CD4-positive, alpha-beta memory T cell (primary cell): ENCODE results near the gene SPATS2L. TPM values are rescaled to one million over a fixed set of nuclear protein-coding genes. Genes with fewer than 3 reads are reported as not detected.
A peak's percentile ranks its signal among the peaks of the same experiment; 100 is the strongest.

ENCODE experiments used
- CTCF ChIA-PET: fragments of 350-600 bp; sonication (Branson Sonifier 250); formaldehyde crosslinking; loops from one replicate; lab custom pipeline; 2021; ENCODE audit warnings: inconsistent platforms; ENCODE audit not compliant: partially characterized antibody; lab: Charles Lee
- POLR2A ChIA-PET: fragments of 350-600 bp; sonication (Branson Sonifier 250); formaldehyde crosslinking; loops from one replicate; lab custom pipeline; 2021; ENCODE audit not compliant: partially characterized antibody; lab: Charles Lee
- DNase-seq, 5 donors: peaks; one replicate each; pipeline versions ENCODE4 v3.0.0 to v3.0.0-alpha.2; 2020 to 2022; ENCODE audit warnings: mixed read lengths in 1 of 5
- H3K27ac ChIP-seq: one replicate; pipeline ENCODE4 v1.7.0; 2013; ENCODE audit warnings: low read depth, low read length
- H3K27me3 ChIP-seq: 2 replicates; pipeline ENCODE4 v1.7.0; 2013; ENCODE audit warnings: mild to moderate bottlenecking, low read length, moderate library complexity; ENCODE audit not compliant: insufficient read depth
- H3K36me3 ChIP-seq: 2 replicates; pipeline ENCODE4 v1.7.0; 2013; ENCODE audit warnings: mild to moderate bottlenecking, low read length, moderate library complexity; ENCODE audit not compliant: insufficient read depth
- H3K4me1 ChIP-seq: 2 replicates; pipeline ENCODE4 v1.7.0; 2013; ENCODE audit warnings: mild to moderate bottlenecking, low read length, moderate library complexity; ENCODE audit not compliant: insufficient read depth
- H3K4me3 ChIP-seq, 2 donors: one replicate each; pipeline ENCODE4 v1.7.0; 2013; ENCODE audit warnings: low read length in 2 of 2, mild to moderate bottlenecking in 1 of 2
- H3K9me3 ChIP-seq, 2 donors: one replicate each; pipeline ENCODE4 v1.7.0; 2013; ENCODE audit warnings: low read length in 2 of 2, control low read depth in 1 of 2; ENCODE audit not compliant: control insufficient read depth in 1 of 2
- H3K27ac Mint-ChIP-seq, 7 donors: one replicate each; pipeline ENCODE4 v1.8.0; 2020 to 2021; ENCODE audit warnings: mixed read lengths in 7 of 7, mild to moderate bottlenecking in 6 of 7, inconsistent platforms in 3 of 7, moderate library complexity in 3 of 7
- H3K27me3 Mint-ChIP-seq, 2 donors: one replicate each; pipeline ENCODE4 v1.8.0; 2020 to 2021; ENCODE audit warnings: mixed read lengths in 2 of 2
- H3K36me3 Mint-ChIP-seq, 2 donors: one replicate each; pipeline ENCODE4 v1.8.0; 2020 to 2021; ENCODE audit warnings: mixed read lengths in 2 of 2, inconsistent platforms in 1 of 2, mild to moderate bottlenecking in 1 of 2
- H3K4me1 Mint-ChIP-seq, 4 donors: one replicate each; pipeline ENCODE4 v1.8.0; 2020 to 2021; ENCODE audit warnings: mixed read lengths in 4 of 4, mild to moderate bottlenecking in 1 of 4
- H3K4me3 Mint-ChIP-seq, 8 donors: one replicate each; pipeline ENCODE4 v1.8.0; 2020 to 2021; ENCODE audit warnings: mixed read lengths in 8 of 8, mild to moderate bottlenecking in 7 of 8, moderate library complexity in 6 of 8, inconsistent platforms in 3 of 8
- H3K9me3 Mint-ChIP-seq, 8 donors: one replicate each; pipeline ENCODE4 v1.8.0; 2020 to 2021; ENCODE audit warnings: mixed read lengths in 8 of 8, mild to moderate bottlenecking in 5 of 8, inconsistent platforms in 3 of 8, moderate library complexity in 1 of 8
- intact Hi-C: fragments of 100-400 bp; cut with micrococcal nuclease; formaldehyde crosslinking; loops from one replicate; pipeline ENCODE4 v1.15.1; 2023
- polyA plus RNA-seq, 2 donors: library from polyadenylated mRNA; unstranded; fragments of 300-500 nt; fragmentation: Illumina TruSeq; gene quantifications; one replicate each; pipeline ENCODE4 v1.2.3, GENCODE V29; 2021
- total RNA-seq, 2 experiments: library from RNA; stranded (reverse); gene quantifications; one replicate each; pipeline ENCODE4 v1.2.3, GENCODE V29; 2021

SPATS2L gene
- total and polyA plus RNA-seq, 4 experiments from 2014 or later, result 5.2 to 6.6 (median 6.0) TPM

DNA sequence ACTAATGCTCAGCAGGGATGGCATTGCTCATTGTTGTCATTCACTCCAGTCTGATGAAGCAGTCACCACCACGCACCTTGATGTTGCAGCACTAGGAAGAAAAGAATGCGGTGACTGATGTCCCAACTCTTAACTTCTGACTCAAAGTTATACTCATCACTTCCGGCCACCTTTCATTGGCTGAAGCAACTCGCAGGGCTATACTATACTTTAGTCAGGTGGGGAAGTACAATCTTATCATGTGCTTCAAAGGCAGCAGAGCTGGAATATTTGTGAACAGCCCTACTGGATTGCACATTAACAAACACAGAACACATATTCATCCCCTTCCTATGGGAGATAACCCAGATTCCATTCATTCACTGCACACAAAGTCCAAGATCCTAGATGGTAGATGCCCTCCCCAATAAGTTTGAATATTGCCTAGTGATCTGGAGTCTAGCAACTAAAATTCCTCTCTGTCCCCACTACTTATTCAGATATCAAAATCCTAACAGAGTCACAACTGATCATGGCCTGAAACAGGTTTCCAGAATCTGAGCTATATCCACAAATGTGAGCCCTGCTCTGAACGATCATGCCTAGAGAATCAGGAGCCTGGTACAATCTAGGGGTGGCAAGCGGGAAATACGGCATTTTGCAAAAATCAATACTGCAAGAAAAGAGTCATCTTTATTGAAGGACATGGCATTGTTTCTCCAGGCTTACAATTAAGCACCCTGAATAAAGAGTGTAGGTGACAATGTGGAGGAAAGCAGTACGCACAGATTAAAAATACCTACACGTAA is 3.4 kb upstream of the SPATS2L start:
- intact Hi-C loops, result no loop called here
- H3K27ac Mint-ChIP-seq, result no peak overlapping the region
- Histone ChIP-seq H3K27me3 (no peaks in the 10 kb centered on the region), H3K4me3 (no peak overlapping the region), H3K27ac (no peak overlapping the region), H3K9me3 (no peaks in the 10 kb centered on the region), H3K36me3 (no peaks in the 10 kb centered on the region), H3K4me1 (peaks cover 4% of the 10 kb centered on the region)
- ChIA-PET POLR2A (no interaction called here), CTCF (interaction anchor here (1.3 kb wide), 1 partner anchor 73 kb away, joined by 3 read pairs; no protein-coding TSS in a partner anchor)
- peaks cover 0 to 2% (median 0%) of the 10 kb centered on the region in 8 donors for H3K9me3 Mint-ChIP-seq
- no peak overlapping the region for H3K4me3 Mint-ChIP-seq
- DNase-seq, result no peak
- peaks cover 0 to 7% of the 10 kb centered on the region in 2 donors for H3K36me3 Mint-ChIP-seq
- H3K4me1 Mint-ChIP-seq, result peaks cover 6 to 14% (median 8%) of the 10 kb centered on the region in 4 donors
- peaks cover 0 to 2% of the 10 kb centered on the region in 2 donors for H3K27me3 Mint-ChIP-seq

- H3K4me1 ChIP-seq, result peaks cover 4% of the 10 kb centered on the region
- intact Hi-C loops, result loop anchor here (1.0 to 5.0 kb wide), 4 partner anchors 69 to 318 kb away; no protein-coding TSS in a partner anchor
These were observed 697 bp upstream of the SPATS2L start for GRCh38 chr2:200305797-200306195.

GRCh38 chr2:200306931-200307723 is 634 bp downstream of the SPATS2L start:
- Mint-ChIP-seq H3K27ac (peak overlapping the region in 1 of 7 donors; percentile 55), H3K9me3 (peaks cover 0 to 2% (median 0%) of the 10 kb centered on the region in 8 donors), H3K36me3 (peaks cover 0 to 7% of the 10 kb centered on the region in 2 donors), H3K4me1 (peaks cover 7 to 18% (median 10%) of the 10 kb centered on the region in 4 donors), H3K4me3 (peak overlapping the region; percentile 84 to 91 (median 90)), H3K27me3 (peaks cover 0 to 4% of the 10 kb centered on the region in 2 donors)
- no peaks in the 10 kb centered on the region for H3K36me3 ChIP-seq
- CTCF ChIA-PET, result no interaction called here
- no peaks in the 10 kb centered on the region for H3K27me3 ChIP-seq
- intact Hi-C loops, result loop anchor here (1.0 to 5.0 kb wide), 4 partner anchors 68 to 320 kb away; no protein-coding TSS in a partner anchor
- no peak overlapping the region for H3K27ac ChIP-seq
- H3K4me1 ChIP-seq, result peaks cover 4% of the 10 kb centered on the region
- DNase-seq, result peak in 3 of 5 donors; percentile 11 to 31 (median 15)
- POLR2A ChIA-PET, result interaction anchor here (1.0 to 1.2 kb wide), 4 partner anchors 38 to 203 kb away, joined by 3 to 4 read pairs (median 3); partner anchors contain the start of gene KCTD18
- no peaks in the 10 kb centered on the region for H3K9me3 ChIP-seq
- peak overlapping the region; percentile 48 to 55 for H3K4me3 ChIP-seq

More at GRCh38 chr2:200305797-200306195, 697 bp upstream of the SPATS2L start:
- peak overlapping the region; percentile 84 to 100 (median 93) for H3K4me3 Mint-ChIP-seq
- ChIA-PET CTCF (interaction anchor here (0.5 to 1.2 kb wide), 3 partner anchors 71 to 1906 kb away, joined by 3 to 4 read pairs (median 3); no protein-coding TSS in a partner anchor), POLR2A (interaction anchor here (1.2 kb wide), 1 partner anchor 36 kb away, joined by 3 read pairs; no protein-coding TSS in a partner anchor)
- peaks cover 7 to 18% (median 10%) of the 10 kb centered on the region in 4 donors for H3K4me1 Mint-ChIP-seq
- H3K36me3 Mint-ChIP-seq, result peaks cover 0 to 7% of the 10 kb centered on the region in 2 donors
- no peaks in the 10 kb centered on the region for H3K36me3 ChIP-seq
- peak overlapping the region in 1 of 7 donors; percentile 45 for H3K27ac Mint-ChIP-seq
- H3K27ac ChIP-seq, result no peak overlapping the region
- H3K27me3 ChIP-seq, result no peaks in the 10 kb centered on the region
- H3K27me3 Mint-ChIP-seq, result peaks cover 0 to 4% of the 10 kb centered on the region in 2 donors
- DNase-seq, result peak in 1 of 5 donors; percentile 1
- H3K9me3 Mint-ChIP-seq, result peaks cover 0 to 2% (median 0%) of the 10 kb centered on the region in 8 donors
- H3K9me3 ChIP-seq, result no peaks in the 10 kb centered on the region
- H3K4me3 ChIP-seq, result peak overlapping the region; percentile 19 to 26

- Mint-ChIP-seq H3K36me3 (peaks cover 0 to 7% of the 10 kb centered on the region in 2 donors), H3K4me3 (peak overlapping the region; percentile 84 to 91 (median 90)), H3K9me3 (peaks cover 0 to 2% (median 0%) of the 10 kb centered on the region in 8 donors), H3K4me1 (peaks cover 7 to 18% (median 10%) of the 10 kb centered on the region in 4 donors), H3K27me3 (peaks cover 0 to 4% of the 10 kb centered on the region in 2 donors), H3K27ac (peak overlapping the region in 5 of 7 donors; percentile 8 to 83 (median 58))
- peak overlapping the region; percentile 48 to 55 for H3K4me3 ChIP-seq
- CTCF ChIA-PET, result interaction anchor here (0.7 to 2.0 kb wide), 2 partner anchors 80 to 322 kb away, joined by 3 to 4 read pairs; no protein-coding TSS in a partner anchor
- no peak overlapping the region for H3K27ac ChIP-seq
- peak in 3 of 5 donors; percentile 12 to 20 (median 14) for DNase-seq
- H3K4me1 ChIP-seq, result peaks cover 4% of the 10 kb centered on the region
- intact Hi-C loops, result loop anchor here (2.0 to 5.0 kb wide), 3 partner anchors 67 to 321 kb away; no protein-coding TSS in a partner anchor
- H3K27me3 ChIP-seq, result no peaks in the 10 kb centered on the region
- no peaks in the 10 kb centered on the region for H3K36me3 ChIP-seq
- POLR2A ChIA-PET, result interaction anchor here (0.6 to 1.1 kb wide), 3 partner anchors 15 to 202 kb away, joined by 3 read pairs; partner anchors contain the start of gene KCTD18
- H3K9me3 ChIP-seq, result no peaks in the 10 kb centered on the region
These were observed 1.4 kb downstream of the SPATS2L start for GRCh38 chr2:200307724-200308545.

GRCh38 chr2:200308546-200309295 is 2.2 kb downstream of the SPATS2L start:
- Histone ChIP-seq H3K9me3 (no peaks in the 10 kb centered on the region), H3K4me1 (peaks cover 4% of the 10 kb centered on the region), H3K4me3 (no peak overlapping the region), H3K36me3 (no peaks in the 10 kb centered on the region), H3K27me3 (no peaks in the 10 kb centered on the region), H3K27ac (no peak overlapping the region)
- intact Hi-C loops, result loop anchor here (5.0 kb wide), 1 partner anchor 321 kb away; no protein-coding TSS in a partner anchor
- peaks cover 0 to 2% (median 0%) of the 10 kb centered on the region in 8 donors for H3K9me3 Mint-ChIP-seq
- H3K27ac Mint-ChIP-seq, result peak overlapping the region in 1 of 7 donors; percentile 10
- H3K27me3 Mint-ChIP-seq, result peaks cover 0 to 4% of the 10 kb centered on the region in 2 donors
- H3K36me3 Mint-ChIP-seq, result peaks cover 0 to 7% of the 10 kb centered on the region in 2 donors
- peaks cover 7 to 18% (median 10%) of the 10 kb centered on the region in 4 donors for H3K4me1 Mint-ChIP-seq
- ChIA-PET CTCF (interaction anchor here (0.7 to 2.0 kb wide), 2 partner anchors 79 to 323 kb away, joined by 3 to 4 read pairs; no protein-coding TSS in a partner anchor), POLR2A (interaction anchor here (0.7 to 1.1 kb wide), 2 partner anchors 14 to 201 kb away, joined by 3 read pairs; partner anchors contain the start of gene KCTD18)
- DNase-seq, result no peak
- peak overlapping the region in 3 of 8 donors; percentile 13 to 90 (median 51) for H3K4me3 Mint-ChIP-seq
